DND-41 (cell line): ENCODE results near the gene COL4A1.

Source experiments
- CTCF ChIP-seq: IDR thresholded peaks from 2 replicates; pipeline ENCODE4 v1.5.1; 2012; ENCODE audit warnings: borderline replicate concordance, low read length, moderate library complexity, mild to moderate bottlenecking; ENCODE audit not compliant: poor library complexity, severe bottlenecking; ENCODE audit errors: extremely low read depth
- EZH2 ChIP-seq: IDR thresholded peaks from 3 replicates; pipeline ENCODE4 v1.6.1; 2012; ENCODE audit warnings: borderline replicate concordance, low read depth, mild to moderate bottlenecking, moderate library complexity, low read length, inconsistent platforms; ENCODE audit not compliant: severe bottlenecking

GRCh38 chr13:110266983-110267382 is 40.0 kb downstream of the COL4A1 start:
- no peak for TF ChIP-seq CTCF
- TF ChIP-seq EZH2, result no peak
